RWPE2 (cell line): Measurements from ENCODE around the gene SFXN2.

Source experiments
- ATAC-seq: fragments of 200-7000 bp; cut with Tn5 transposase; 3 replicates; pipeline ENCODE4 v1.9.1; 2021; ENCODE audit warnings: low read depth
- DNase-seq: peaks from one replicate; pipeline ENCODE4 v3.0.0-alpha.2; 2020; ENCODE audit warnings: low spot score
- H3K27ac ChIP-seq: fragments of 450-650 bp; 2 replicates; pipeline ENCODE4 v1.5.1; 2017; ENCODE audit warnings: mild to moderate bottlenecking; ENCODE audit not compliant: poor library complexity, severe bottlenecking
- H3K27me3 ChIP-seq: fragments of 250-450 bp; sonication (Bioruptor Pico); 2 replicates; pipeline ENCODE4 v1.5.1; 2021; ENCODE audit warnings: mild to moderate bottlenecking, moderate library complexity; ENCODE audit not compliant: insufficient read depth, poor library complexity, severe bottlenecking
- H3K36me3 ChIP-seq: fragments of 250-450 bp; sonication (Bioruptor Pico); 2 replicates; pipeline ENCODE4 v1.5.1; 2020; ENCODE audit warnings: low read depth, mild to moderate bottlenecking, moderate library complexity
- H3K4me1 ChIP-seq: fragments of 250-450 bp; sonication (Bioruptor Pico); 2 replicates; pipeline ENCODE4 v1.5.1; 2021; ENCODE audit warnings: mild to moderate bottlenecking, moderate library complexity; ENCODE audit not compliant: insufficient read depth, poor library complexity, severe bottlenecking
- H3K4me3 ChIP-seq: fragments of 250-450 bp; sonication (Bioruptor Pico); 2 replicates; pipeline ENCODE4 v1.5.1; 2021; ENCODE audit warnings: mild to moderate bottlenecking, moderate library complexity; ENCODE audit not compliant: severe bottlenecking
- H3K9me3 ChIP-seq: fragments of 250-450 bp; sonication (Bioruptor Pico); 2 replicates; pipeline ENCODE4 v1.5.1; 2021; ENCODE audit warnings: mild to moderate bottlenecking, moderate library complexity; ENCODE audit not compliant: severe bottlenecking
- CTCF ChIP-seq: fragments of 450-650 bp; IDR thresholded peaks from one replicate; pipeline ENCODE4 v1.5.1; 2017; ENCODE audit warnings: mild to moderate bottlenecking, moderate library complexity; ENCODE audit not compliant: poor library complexity, severe bottlenecking

Gene SFXN2

GRCh38 chr10:102759497-102760210 is 45.2 kb downstream of the SFXN2 start:
- Histone ChIP-seq H3K9me3 (no peaks in the 10 kb centered on the region), H3K36me3 (0 out of 2 replicates have a peak, but pooled peaks cover 4% of the 10 kb centered on the region), H3K4me1 (peaks cover 9% of the 10 kb centered on the region), H3K4me3 (no peak overlapping the region), H3K27me3 (no peaks in the 10 kb centered on the region), H3K27ac (no peak overlapping the region)
- TF ChIP-seq CTCF: no peak
- no peak for ATAC-seq
- DNase-seq: no peak

- Histone ChIP-seq H3K4me3 (no peak overlapping the region), H3K27me3 (no peaks in the 10 kb centered on the region), H3K36me3 (0 out of 2 replicates have a peak, but pooled peaks cover 4% of the 10 kb centered on the region), H3K4me1 (peaks cover 18% of the 10 kb centered on the region), H3K27ac (no peak overlapping the region), H3K9me3 (no peaks in the 10 kb centered on the region)
- no peak for ATAC-seq
- TF ChIP-seq CTCF: no peak
- no peak for DNase-seq
Observed at GRCh38 chr10:102761981-102762380, 47.5 kb downstream of the SFXN2 start.

DNA sequence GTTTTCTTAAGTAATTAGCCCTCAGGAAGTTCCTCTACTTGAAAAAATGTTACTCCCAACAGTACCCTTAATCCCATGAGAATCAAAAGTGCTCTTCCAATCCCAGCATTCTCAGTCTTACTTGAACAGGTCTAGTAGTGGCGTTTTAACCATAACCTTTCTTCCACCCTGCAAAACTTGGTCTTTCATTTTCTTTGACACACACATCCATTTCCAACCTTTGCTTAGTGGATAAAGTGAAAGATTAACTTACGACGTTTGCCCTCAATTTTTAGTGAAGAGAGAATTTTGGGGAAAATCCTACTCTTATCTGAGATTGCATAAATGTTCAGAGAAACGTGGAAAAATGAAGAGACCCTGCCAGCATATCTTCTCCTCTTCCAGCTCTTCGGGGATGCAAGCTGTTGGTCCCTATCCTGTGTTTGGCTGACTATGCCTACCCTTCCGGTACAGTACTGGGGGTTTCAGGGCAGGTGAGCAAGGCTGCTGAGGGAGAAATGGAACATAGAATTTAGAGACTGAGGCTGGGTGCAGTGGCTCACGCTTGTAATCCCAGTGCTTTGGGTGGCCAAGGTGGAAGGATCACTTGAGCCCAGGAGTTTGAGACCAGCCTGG is 48.1 kb downstream of the SFXN2 start:
- ATAC-seq (no peak), DNase-seq (no peak)
- H3K36me3 ChIP-seq: 0 out of 2 replicates have a peak, but pooled peaks cover 4% of the 10 kb centered on the region
- no peak overlapping the region for H3K27ac ChIP-seq
- H3K9me3 ChIP-seq: no peaks in the 10 kb centered on the region
- H3K4me1 ChIP-seq: peaks cover 18% of the 10 kb centered on the region
- H3K4me3 ChIP-seq: no peak overlapping the region
- TF ChIP-seq CTCF: no peak
- H3K27me3 ChIP-seq: no peaks in the 10 kb centered on the region

DNA sequence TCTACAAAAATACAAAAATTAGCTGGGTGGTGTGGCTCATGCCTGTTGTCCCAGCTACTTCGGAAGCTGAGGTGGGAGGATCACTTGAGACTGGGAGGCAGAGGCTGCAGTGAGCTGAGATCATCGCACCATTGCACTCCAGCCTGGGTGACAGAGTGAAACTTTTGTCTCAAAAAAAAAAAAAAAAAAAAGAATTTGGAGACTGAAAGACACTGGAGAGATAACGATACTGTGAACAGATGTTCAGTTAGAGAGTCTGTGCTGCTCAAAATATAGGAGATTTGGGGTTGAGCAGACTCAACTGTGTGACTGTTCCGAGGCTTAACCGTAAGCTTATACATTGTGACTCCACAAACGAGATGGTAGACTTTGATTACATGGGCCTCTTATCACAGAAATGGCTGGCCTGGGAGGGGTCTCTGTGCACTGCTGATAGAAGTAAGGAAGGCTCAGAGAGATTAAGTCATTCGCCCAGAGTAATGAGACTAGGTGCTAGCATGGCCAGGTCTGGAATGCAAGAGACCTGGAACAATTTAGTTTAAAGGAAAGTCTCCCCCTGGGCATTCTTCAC is 48.7 kb downstream of the SFXN2 start:
- 0 out of 2 replicates have a peak, but pooled peaks cover 4% of the 10 kb centered on the region for H3K36me3 ChIP-seq
- no peaks in the 10 kb centered on the region for H3K27me3 ChIP-seq
- TF ChIP-seq CTCF: no peak
- peaks cover 18% of the 10 kb centered on the region for H3K4me1 ChIP-seq
- ATAC-seq (no peak), DNase-seq (no peak)
- H3K4me3 ChIP-seq: no peak overlapping the region
- no peaks in the 10 kb centered on the region for H3K9me3 ChIP-seq
- peak overlapping the region; percentile 67 for H3K27ac ChIP-seq
